Activated CD4-positive, CD25-positive, alpha-beta regulatory T cell treated with anti-CD3 and anti-CD28 coated beads, Interleukin-2, amount 50 U/mL, for 72 hours (primary cell): ENCODE data around the gene PRRG1.
"Not testable (repeated sequence)": the region's sequence is repeated elsewhere in the genome, so short reads cannot be mapped to it uniquely, and the experiment has no call there.

Experiments used
- DNase-seq: peaks from one replicate; pipeline ENCODE4 v3.0.0; 2021

The PRRG1 gene

DNA sequence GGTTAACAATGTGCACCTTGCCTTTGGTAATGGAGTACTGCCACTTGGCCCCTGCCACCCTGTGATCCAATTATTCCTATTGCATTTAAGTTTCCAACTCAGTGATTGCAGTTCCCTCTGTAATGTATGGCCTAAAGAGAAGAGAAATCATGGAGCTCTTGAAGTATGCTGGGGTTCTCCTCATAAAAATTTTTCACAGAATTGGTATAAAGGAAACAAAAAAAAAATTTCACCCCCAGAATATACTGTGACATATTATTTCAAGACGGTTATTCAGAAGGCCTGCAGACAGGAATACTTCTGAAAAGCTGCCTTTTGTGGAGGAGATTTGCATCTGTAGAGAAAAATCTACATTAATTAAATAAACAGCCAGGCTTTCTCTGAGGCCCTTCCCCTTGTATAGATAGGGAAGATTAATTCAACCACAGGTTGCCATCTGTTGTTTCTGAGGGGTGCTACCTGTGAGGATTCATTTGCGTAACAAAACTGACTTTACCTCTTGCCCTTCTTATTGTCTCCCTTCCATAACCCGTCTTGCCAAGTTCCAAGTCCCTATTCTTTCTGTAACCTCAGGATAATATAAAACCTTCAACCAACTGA lies 127.5 kb downstream of the PRRG1 start:
- DNase-seq: no peak

DNA sequence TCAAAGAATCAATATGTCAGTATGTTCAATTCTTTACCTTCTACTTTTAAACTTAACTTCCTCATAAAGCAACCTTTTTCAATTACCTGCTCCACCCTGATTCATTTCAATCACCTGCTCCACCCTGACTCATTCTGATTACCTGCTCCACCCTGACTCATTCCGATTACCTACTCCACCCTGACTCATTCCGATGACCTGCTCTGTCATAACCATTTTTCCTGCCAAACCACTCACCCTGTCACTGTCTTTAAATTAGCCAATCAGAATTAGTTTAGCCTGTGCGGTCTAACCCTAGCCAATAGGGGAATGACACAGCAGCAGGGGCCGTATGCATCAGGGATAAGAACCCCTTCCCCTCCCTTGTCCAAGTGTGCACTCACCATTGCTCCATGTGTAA lies 135.2 kb downstream of the PRRG1 start:
- not testable (repeated sequence) for DNase-seq

DNA sequence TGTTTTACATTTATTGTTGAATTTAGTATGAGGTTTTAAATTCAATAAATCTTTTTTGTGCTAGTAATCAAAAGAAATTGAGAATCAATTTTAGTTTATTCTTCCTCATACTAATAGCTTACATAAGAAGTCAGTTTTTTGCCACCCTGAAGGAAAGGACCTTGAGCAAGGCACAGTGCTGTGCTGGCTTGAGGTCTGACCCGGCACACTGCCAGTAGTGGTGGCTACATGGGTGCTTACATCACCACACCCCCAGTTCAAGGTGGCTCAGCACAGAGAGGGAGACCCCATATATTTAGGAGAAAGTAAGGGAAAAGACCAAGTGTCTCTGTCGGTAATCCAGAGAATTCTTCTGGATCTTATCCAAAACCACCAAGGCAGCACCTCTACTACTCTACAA lies 136.3 kb downstream of the PRRG1 start:
- no peak for DNase-seq

DNA sequence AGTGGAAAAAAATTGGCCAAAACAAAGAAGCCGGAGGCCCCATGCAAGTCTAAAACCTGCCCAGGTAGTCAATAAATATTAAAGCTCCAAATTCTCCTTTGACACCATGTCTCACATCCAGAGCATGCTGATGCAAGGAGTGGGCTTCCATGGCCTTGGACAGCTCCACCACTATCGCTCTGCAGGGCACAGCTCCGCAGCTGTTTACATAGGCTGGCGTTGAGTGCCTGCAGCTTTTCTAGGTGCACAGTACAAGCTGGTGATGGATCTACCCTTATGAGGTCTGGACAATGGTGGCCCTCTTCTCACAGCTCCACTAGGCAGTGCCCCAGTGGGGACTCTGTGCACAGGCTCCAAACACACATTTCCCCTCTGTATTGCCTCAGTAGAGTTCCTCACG lies 138.1 kb downstream of the PRRG1 start:
- DNase-seq: no peak

DNA sequence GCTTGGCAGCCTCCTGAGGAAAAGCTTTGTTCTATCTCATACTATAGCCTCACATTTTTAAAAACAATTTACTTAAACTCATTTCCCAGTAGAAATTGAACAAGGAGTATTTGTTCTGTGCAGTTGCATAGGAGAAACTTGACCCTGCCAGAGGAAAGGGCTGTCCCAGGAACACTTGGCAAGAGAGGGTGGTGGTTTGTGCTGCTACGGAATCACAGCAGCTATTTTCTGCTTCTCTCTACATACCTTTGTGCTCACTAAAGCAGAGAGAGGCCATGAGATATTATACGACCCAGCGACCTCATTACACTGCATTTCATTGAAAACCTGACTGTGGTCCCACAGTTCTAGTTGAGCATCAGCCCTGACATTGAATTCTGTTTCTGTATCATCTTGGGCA lies 139.2 kb downstream of the PRRG1 start:
- no peak for DNase-seq

DNA sequence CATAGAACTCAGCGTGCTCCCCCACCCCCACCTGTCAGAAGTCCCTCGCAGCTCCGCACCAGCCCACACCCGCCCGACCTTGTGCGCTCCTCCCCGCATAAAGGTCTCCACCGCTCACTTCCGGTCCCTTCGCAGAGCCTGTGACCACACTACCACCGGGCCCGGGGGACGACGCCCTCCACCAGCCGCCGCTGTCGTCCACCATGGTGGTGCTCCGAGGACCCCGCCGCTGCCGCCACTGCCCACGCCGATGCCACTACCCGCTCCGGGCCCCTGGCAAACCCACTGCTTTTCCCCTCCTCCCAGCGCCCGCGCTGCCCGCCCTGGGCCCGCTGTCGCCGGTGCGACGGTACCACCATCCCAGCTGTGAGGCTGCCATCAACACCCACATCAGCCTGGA lies 142.5 kb downstream of the PRRG1 start:
- DNase-seq: no peak

DNA sequence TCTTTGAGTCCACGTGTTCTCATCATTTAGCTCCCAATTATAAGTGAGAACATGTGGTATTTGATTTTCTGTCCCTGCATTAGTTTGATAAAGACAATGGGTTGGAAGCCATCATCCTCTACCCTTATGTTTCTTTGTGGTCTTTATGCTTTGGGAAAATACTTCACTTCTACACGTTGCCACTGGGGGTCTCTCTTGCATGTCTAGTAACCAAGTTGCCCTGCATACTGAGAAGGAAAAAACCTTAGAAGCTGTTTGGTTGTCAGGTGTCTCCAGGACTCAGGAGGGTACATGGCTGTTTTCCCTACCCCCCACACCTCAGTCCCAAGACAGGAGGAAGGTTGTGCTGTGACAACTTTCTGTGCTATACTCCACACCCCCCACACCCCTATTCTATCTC lies 146.6 kb downstream of the PRRG1 start:
- DNase-seq: not testable (repeated sequence)

DNA sequence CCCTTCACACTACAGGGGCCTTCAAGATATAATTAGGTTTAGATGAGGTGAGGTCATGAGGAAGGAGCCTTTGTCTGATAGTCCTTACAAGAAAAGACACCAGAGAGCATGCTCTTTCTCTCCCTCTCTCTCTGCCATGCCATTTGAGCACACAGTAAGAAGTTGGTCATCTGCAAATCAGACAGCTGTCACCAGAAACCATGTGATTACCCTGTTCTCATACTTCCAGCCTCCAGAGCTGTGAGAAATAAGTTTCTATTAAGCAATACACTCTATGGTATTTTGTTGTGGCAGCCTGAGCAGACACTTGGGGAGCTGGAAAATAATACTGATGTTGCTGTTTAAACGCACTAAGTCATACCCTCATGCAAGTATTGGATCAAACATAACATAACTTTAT lies 148.0 kb downstream of the PRRG1 start:
- not testable (repeated sequence) for DNase-seq

DNA sequence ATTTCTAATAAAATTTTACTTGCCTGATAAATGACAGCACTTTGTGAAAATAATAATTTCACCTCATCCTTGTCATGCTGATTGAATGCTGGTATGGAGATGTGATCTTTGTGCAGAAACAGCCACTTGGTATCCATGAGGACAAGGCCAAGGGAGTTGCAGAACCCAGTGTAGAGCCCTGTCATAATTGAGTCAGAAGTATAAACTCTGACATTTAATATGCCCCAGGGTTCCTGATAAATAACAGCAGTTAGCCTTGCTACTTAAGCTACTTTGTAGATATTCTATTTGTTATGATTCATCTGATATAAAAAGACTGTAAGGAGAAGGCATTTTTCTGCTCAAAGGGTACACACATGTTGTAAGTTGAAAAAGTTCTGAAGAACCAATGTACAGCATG lies 149.2 kb downstream of the PRRG1 start:
- DNase-seq: not testable (repeated sequence)

DNA sequence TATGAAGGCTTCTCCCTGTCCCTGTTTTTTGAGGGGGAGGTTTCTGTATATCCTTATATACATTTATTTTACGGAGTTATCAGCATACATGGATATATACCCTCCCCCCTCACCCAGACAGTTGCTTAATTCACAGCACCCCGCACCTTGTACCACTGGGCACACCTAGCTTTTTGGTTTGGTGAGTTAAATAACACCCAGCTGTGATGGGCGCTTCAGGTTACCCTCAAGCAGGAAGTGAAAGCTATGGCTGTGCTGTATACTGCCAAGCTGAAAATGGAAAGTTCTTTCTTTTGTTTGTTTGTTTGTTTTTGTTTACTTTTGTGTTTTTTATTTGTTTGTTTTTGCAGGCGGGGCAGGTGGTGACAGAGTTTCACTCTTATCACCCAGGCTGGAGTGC lies 150.5 kb downstream of the PRRG1 start:
- DNase-seq: not testable (repeated sequence)

DNA sequence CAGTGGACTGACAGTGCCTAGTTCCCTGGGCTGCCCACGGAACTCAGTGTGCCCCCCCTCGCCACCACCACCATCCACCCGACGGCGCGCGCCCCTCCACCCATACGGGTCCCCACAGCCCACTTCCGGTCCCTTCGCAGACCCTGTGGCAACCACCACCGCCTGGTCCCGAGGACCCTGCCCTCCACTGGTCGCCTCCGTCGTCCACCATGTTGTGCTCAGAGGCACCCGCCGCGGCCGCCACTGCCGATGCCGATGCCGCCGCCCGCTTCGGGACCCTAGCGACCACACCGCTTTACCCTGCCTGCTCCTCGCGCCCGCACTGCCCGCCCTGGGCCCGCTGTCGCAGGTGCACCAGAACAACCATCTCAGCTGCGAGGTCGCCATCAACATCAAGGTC lies 155.8 kb downstream of the PRRG1 start:
- no peak for DNase-seq
